Smooth muscle cell (in vitro differentiated cells): ENCODE results near the gene PTH2. TPM values are rescaled to one million over a fixed set of nuclear protein-coding genes. Genes with fewer than 3 reads are reported as not detected.

ENCODE experiments used
- DNase-seq: peaks from one replicate; lab custom pipeline; 2025; ENCODE audit not compliant: unreplicated experiment; lab: John Stamatoyannopoulos, UW
- H2AFZ ChIP-seq: fragments of 200-600 bp; sonication (generic); 2 replicates; pipeline ENCODE4 v1.6.0; 2016; ENCODE audit warnings: antibody characterized with exemption, low read depth, mild to moderate bottlenecking
- H3F3A ChIP-seq: fragments of 200-600 bp; sonication (generic); 2 replicates; pipeline ENCODE4 v1.6.0; 2017; ENCODE audit warnings: antibody characterized with exemption, low read depth
- H3K27ac ChIP-seq: fragments of 200-600 bp; sonication (generic); 2 replicates; pipeline ENCODE4 v1.5.1; 2016; ENCODE audit warnings: low read depth, mild to moderate bottlenecking
- H3K27me3 ChIP-seq: fragments of 200-600 bp; sonication (generic); 2 replicates; pipeline ENCODE4 v1.6.1; 2016; ENCODE audit warnings: low read depth, mild to moderate bottlenecking
- H3K36me3 ChIP-seq: fragments of 200-600 bp; sonication (generic); 2 replicates; pipeline ENCODE4 v1.5.1; 2016; ENCODE audit warnings: low read depth
- H3K4me1 ChIP-seq: fragments of 200-600 bp; sonication (generic); 2 replicates; pipeline ENCODE4 v1.5.1; 2016; ENCODE audit warnings: low read depth
- H3K4me2 ChIP-seq: fragments of 200-600 bp; sonication (generic); 2 replicates; pipeline ENCODE4 v1.6.0; 2016; ENCODE audit warnings: mild to moderate bottlenecking
- H3K4me3 ChIP-seq: fragments of 200-600 bp; sonication (generic); 2 replicates; pipeline ENCODE4 v1.5.1; 2016; ENCODE audit warnings: mild to moderate bottlenecking
- H3K79me2 ChIP-seq: fragments of 200-600 bp; sonication (generic); 2 replicates; pipeline ENCODE4 v1.6.0; 2016; ENCODE audit warnings: low read depth, mild to moderate bottlenecking
- H3K9ac ChIP-seq: fragments of 200-600 bp; sonication (generic); 2 replicates; pipeline ENCODE4 v1.6.0; 2016; ENCODE audit warnings: low read depth
- H3K9me3 ChIP-seq: fragments of 200-600 bp; sonication (generic); replicated peaks from 2 replicates; pipeline ENCODE4 v1.5.1; 2016; ENCODE audit warnings: low read depth
- H4K20me1 ChIP-seq: fragments of 200-600 bp; sonication (generic); 2 replicates; pipeline ENCODE4 v1.6.0; 2016; ENCODE audit warnings: low read depth
- CTCF ChIP-seq: fragments of 200-600 bp; sonication (generic); IDR thresholded peaks from 2 replicates; pipeline ENCODE4 v1.5.1; 2017; ENCODE audit warnings: borderline replicate concordance, mild to moderate bottlenecking, antibody characterized with exemption; ENCODE audit not compliant: insufficient read depth, poor library complexity, severe bottlenecking
- WGBS: methylation state at CpG from one replicate; pipeline ENCODE4 v1.1.7; 2016; ENCODE audit warnings: low lambda C conversion rate; 5-methylcytosine and 5-hydroxymethylcytosine counted together
- polyA plus RNA-seq: library from polyadenylated mRNA; unstranded; fragments of >200 nt; fragmentation: Nextera tagmentation; extraction: Ambion mirVana; gene quantifications from 2 replicates; pipeline ENCODE4 v1.2.1, GENCODE V29; 2016
- total RNA-seq: library from RNA; depleted of rRNA; stranded (reverse); fragments of >200 nt; gene quantifications from 2 replicates; pipeline ENCODE4 v1.2.3, GENCODE V29; 2014

PTH2 gene
- total and polyA plus RNA-seq, 2 experiments from 2014 or later: not detected

- H4K20me1 ChIP-seq: no peaks in the 10 kb centered on the region
- H3K9ac ChIP-seq: no peak overlapping the region
- no peaks in the 10 kb centered on the region for H3K27me3 ChIP-seq
- no peaks in the 10 kb centered on the region for H3K9me3 ChIP-seq
- 94% methylated on average over 25 of the region's 25 CpGs for WGBS
- no peak overlapping the region for H3K27ac ChIP-seq
- no peak overlapping the region for H2AFZ ChIP-seq
- DNase-seq: no peak
- no peaks in the 10 kb centered on the region for H3K36me3 ChIP-seq
- H3F3A ChIP-seq: no peaks in the 10 kb centered on the region
- no peak for TF ChIP-seq CTCF
- no peaks in the 10 kb centered on the region for H3K79me2 ChIP-seq
- H3K4me3 ChIP-seq: no peak overlapping the region
- H3K4me1 ChIP-seq: no peaks in the 10 kb centered on the region
- no peak overlapping the region for H3K4me2 ChIP-seq
Measured at GRCh38 chr19:49469828-49470614, 46.8 kb upstream of the PTH2 start.

GRCh38 chr19:49468746-49469447 lies 45.7 kb upstream of the PTH2 start:
- no peak for TF ChIP-seq CTCF
- WGBS: 84% methylated on average over 15 of the region's 15 CpGs
- DNase-seq: no peak
- Histone ChIP-seq H3K4me2 (no peak overlapping the region), H3K4me3 (no peak overlapping the region), H3K27me3 (no peaks in the 10 kb centered on the region), H3F3A (no peaks in the 10 kb centered on the region), H3K27ac (no peak overlapping the region), H3K9ac (no peak overlapping the region), H3K79me2 (no peaks in the 10 kb centered on the region), H4K20me1 (no peaks in the 10 kb centered on the region), H3K4me1 (no peaks in the 10 kb centered on the region), H3K36me3 (no peaks in the 10 kb centered on the region), H3K9me3 (no peaks in the 10 kb centered on the region), H2AFZ (no peak overlapping the region)

GRCh38 chr19:49468199-49468598 lies 45.0 kb upstream of the PTH2 start:
- 84% methylated on average over 19 of the region's 19 CpGs for WGBS
- Histone ChIP-seq H3K4me2 (no peak overlapping the region), H2AFZ (no peak overlapping the region), H3K9me3 (no peaks in the 10 kb centered on the region), H3K36me3 (no peaks in the 10 kb centered on the region), H3K4me1 (no peaks in the 10 kb centered on the region), H4K20me1 (no peaks in the 10 kb centered on the region), H3K79me2 (no peaks in the 10 kb centered on the region), H3K27me3 (no peaks in the 10 kb centered on the region), H3K9ac (no peak overlapping the region), H3F3A (no peaks in the 10 kb centered on the region), H3K27ac (no peak overlapping the region), H3K4me3 (no peak overlapping the region)
- no peak for DNase-seq
- TF ChIP-seq CTCF: no peak
